GM18505 (cell line): Measurements from ENCODE around the gene NAB1.

Experiments used
- ATAC-seq: cut with Tn5 transposase; IDR thresholded peaks from one replicate; pipeline ENCODE4 v1.9.1; 2021; ENCODE audit not compliant: unreplicated experiment
- POLR2A ChIP-seq: IDR thresholded peaks from 4 replicates; pipeline ENCODE4 v1.6.1; 2011; ENCODE audit warnings: borderline replicate concordance; ENCODE audit not compliant: insufficient read depth, insufficient read length; ENCODE audit errors: extremely low read depth

The NAB1 gene

DNA sequence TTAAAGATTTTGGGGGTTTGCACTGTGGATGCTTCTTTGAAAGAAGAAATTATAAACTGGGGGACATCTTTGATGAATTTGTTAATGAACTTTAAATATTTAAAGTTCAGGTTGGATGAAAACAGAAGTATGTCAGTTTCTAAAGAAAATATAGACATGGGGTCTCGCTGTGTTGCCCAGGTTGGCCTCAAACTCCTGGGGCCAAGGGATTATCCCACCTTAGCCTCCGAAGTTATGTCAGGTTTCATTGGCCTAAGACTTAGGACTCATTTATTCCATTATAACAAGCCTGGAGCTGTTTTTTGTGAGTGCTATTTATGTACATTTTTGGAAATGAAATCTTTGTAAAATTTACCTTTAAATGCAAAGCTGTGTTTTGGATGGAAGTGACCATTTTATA lies 2.5 kb downstream of the NAB1 start:
- no peak for ATAC-seq
- no peak for TF ChIP-seq POLR2A

DNA sequence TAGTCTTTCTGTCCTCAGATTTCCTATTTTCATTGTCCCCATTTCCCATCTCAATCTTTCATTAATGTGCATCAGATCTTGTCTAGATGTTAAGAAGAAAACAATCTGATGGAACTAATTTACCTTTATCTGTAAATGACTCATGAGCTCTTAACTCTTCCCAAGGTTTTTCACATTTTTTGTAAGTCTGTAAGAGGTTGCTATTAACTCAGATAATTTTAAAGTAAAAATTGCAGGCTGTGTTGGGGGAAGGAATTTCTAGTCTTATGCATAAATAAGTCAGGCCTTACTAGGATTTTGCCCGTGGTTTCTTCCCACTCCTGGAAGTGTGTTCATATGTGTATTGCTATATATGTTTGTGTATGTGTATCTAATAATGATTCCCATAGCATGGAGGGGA lies 4.3 kb downstream of the NAB1 start:
- no peak for ATAC-seq
- TF ChIP-seq POLR2A, result no peak

DNA sequence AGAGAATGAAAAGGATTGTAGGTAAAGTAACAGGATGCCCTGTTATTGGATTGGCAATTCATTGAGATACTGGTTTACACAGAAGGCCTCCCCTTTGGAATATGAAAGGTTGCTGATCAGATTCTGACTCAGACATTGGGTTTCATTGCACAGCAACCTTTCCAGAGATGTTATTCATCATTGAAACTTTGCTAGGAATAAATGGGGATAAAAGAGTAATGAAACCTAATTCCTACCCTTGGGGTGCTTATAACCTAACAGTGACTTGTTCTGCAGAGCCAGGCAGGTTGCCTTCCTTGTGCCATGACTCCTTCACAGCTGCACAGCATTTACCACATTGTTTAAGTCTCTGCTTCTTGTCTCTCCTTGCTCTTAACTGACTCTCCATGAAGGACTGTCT lies 5.0 kb downstream of the NAB1 start:
- no peak for TF ChIP-seq POLR2A
- no peak for ATAC-seq

DNA sequence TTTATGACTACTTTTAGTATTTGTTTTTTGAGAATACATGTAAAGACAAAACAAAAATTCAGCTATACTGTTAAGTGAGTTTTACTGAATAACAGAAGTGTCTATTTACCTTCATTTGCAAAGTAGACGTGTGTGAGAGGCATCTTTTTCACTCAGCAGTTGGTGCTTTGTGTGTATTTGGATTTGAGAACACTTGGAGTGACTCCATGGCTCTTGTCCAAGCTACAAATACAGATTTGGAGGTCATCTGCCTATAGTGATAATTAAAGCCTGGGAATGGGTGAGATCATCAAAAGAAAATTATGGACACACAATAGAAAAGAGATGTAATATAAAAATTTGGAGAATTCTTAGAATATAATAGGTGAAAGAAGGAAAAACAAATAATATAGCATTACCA lies 6.2 kb downstream of the NAB1 start:
- no peak for ATAC-seq
- TF ChIP-seq POLR2A, result no peak

DNA sequence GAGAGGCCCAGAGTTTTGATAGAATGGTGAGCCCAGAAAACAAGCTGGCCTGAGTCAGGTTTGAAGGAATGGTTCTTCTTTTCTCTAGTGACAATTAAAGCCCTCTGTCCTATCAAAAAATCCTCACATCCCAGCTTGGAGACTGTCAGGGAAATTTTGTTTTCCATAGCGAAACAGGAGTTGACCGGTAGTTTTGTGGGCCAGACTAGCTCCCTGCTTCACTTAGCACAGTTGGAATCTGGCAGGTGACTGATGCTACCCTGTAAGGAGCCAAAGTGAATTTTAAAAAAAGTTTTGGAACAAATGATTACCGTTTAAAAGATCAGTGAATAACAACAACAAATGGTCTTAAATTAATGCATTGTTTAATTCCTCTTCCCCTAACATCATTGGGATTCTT lies 6.7 kb downstream of the NAB1 start:
- no peak for ATAC-seq
- TF ChIP-seq POLR2A, result no peak

DNA sequence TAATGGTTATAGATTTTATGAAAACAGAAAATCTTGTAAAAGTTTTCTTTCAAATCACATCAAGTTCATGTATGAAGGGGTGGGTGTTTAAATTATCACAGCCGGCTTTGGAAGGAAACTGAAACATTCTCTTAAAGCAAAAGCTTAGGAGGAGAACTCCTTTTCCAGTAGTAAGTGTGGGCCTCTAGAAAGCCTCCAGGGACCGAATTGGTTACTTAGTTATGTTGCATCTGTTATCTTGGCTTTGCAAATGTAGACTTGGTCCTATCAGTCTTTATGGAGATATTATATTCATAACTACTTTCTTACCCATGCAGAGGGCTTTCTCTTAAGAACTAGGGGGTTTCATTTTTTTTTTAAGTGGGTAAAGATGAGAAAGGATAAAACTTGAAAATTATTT lies 7.4 kb downstream of the NAB1 start:
- ATAC-seq, result no peak
- TF ChIP-seq POLR2A, result no peak

DNA sequence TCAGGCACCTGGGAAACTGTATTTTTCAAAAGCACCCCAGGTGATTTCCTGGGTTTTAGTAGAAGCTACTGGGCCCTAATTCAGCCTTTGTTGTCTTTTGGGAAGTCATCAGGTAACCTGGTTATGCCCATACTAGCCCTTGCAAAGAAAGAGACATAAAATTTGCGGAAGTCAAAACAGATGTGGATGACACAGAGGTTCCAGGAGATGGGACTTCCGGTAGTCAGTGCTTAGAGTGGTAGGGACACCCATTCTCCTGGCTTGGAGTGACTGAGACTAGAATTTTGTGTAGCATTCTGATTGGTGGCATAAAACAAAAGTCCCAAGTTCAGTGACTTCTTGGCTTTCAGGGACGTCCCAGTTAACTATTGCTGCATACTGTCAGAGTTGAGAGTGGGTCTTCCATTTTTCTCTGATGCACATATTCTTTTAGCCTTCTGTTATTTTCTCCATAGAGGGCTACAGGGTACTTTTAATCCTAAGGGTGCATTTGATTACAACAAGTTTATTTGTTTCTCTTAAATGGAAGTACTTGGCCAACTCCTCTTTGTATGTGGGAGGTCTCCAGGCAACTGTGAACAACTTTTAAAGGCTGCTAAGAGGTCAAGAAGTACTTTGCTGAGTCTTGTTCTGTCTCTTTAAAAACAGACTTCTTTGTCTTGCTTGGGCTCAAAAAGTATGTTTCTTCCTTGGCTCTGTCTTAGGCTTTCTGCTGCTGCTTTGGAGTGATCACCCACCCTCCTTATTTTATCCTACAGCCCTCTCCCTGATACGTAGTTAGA lies 8.8 kb downstream of the NAB1 start:
- no peak for TF ChIP-seq POLR2A
- ATAC-seq, result no peak

DNA sequence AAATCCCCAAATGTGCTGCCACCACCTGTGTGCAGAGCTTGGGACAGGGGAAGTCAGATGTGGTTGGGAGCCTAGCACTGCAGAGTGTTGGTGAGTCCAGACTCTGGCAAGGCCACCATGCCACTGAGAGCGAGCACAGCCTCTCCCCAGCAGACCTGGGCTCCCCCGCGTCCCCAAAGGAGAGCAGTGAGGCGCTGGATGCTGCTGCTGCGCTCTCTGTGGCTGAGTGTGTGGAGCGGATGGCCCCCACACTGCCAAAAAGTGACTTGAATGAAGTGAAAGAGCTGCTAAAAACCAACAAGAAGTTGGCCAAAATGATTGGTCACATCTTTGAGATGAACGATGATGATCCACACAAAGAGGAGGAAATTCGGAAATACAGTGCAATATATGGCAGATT lies 10.7 kb downstream of the NAB1 start:
- no peak for ATAC-seq
- TF ChIP-seq POLR2A, result no peak

DNA sequence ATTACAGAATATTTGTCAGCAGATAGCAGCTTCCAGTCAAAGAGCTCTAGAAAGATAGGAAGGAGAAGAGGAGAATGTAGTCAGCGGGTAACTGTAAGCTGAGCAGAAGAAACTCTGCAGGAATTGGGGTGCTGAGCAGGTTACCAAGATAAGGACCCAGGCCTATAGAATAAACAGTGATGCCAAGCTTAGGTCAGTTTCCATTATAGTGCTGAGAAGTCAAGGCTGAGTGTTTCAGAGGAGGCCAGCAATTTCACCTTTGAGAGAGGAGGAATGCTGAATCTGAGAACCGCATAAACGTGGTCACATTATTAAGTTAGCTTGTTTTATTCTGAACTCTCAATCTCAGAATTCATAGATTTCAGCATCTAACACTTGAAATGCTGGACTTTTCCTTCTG lies 13.9 kb downstream of the NAB1 start:
- ATAC-seq, result no peak
- no peak for TF ChIP-seq POLR2A

DNA sequence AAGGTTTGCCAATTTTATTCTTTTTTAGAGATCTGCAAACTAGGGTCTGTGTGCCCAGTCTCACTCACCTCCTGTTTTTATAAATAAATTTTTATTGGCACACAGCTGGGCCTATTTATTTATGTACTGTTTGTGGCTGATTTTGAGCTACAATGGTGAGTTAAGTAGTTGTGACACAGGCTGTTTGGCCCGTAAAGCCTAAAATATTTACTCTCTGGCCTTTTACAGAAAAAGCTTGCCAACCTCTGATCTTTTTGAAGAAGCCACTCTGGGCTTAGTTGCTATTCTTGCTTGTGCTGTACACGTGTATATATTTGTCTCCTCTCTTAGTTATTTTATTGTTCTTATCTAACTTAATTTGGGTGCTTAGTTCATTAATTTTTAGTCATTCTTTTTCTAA lies 14.5 kb downstream of the NAB1 start:
- TF ChIP-seq POLR2A, result no peak

DNA sequence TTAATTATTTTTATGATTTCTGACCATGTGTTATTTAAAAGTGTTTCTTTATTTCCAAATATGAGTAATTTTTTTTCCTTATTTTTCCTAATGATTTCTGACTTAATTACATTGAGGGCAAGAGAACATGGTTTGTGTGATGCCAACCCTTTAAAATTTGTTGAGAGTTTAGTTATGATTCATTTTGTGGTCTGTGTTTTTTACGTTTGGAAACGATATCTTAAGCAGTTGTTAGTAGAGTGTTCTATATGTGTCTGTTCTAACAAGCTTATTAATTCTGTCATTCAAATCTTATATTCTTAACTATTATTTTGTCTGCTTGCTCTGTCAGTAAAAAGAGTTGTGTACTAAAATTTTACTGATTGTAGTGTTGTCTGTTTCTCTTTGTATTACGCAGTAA lies 15.0 kb downstream of the NAB1 start:
- TF ChIP-seq POLR2A, result no peak
- no peak for ATAC-seq

More for the DNA sequence above, 14.5 kb downstream of the NAB1 start:
- ATAC-seq, result no peak

DNA sequence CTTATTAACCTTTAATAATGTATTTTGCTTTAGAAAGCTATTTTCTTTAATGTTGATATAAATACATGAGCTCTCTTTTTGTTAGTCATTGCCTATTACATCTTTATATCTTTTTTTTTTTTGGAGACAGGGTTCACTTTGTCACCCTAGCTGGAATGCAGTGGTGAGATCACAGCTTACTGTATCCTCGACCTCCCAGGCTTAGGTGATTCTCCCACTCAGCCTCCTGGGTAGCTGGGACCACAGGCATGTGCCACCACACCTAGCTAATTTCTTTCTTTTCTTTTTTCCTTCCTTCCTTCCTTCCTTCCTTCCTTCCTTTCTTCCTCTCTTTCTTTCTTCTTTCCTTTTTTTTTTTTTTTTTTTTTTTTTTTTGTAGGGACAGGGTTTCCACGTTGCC lies 15.4 kb downstream of the NAB1 start:
- no peak for TF ChIP-seq POLR2A

DNA sequence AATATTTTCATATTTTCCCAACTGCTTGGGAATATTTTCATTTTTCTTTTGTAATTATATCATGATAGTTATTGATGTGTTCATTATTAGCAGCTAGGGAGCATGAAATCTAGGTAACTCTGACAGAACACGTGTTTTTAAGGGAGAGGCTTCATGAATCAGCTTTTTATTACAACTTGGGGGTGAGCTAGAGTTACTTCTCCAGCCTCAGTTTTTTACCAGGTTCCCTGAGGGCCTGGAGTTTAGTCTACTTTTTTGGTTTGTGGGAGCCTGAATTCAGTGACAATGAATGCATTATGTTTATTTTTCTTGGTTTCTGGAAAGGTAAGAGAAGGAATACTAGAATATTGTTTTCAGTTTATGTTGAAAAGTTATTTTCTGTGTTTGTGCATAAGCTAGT lies 18.0 kb downstream of the NAB1 start:
- no peak for TF ChIP-seq POLR2A

More for the DNA sequence above, 15.4 kb downstream of the NAB1 start:
- no peak for ATAC-seq

DNA sequence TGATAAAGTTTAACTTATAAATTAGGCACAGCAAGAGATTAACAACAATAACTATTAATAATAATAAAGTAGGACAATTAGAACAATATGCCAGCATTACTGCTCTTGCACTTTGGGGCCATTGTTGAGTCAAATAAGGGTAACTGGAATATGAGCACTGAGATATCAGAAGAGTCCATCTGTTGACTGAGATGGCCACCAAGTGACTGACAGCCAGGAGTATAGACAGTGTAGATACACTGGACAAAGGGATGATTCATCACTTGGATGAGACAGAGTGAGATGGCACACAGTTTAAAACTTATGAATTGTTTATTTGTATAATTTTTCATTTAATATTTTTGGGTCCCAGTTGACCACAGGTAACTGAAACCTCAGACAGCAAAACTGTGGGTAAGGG lies 20.0 kb downstream of the NAB1 start:
- TF ChIP-seq POLR2A, result no peak
- no peak for ATAC-seq

More for the DNA sequence above, 18.0 kb downstream of the NAB1 start:
- no peak for ATAC-seq
